CD4-positive, alpha-beta T cell treated with Interferon alpha-2 for 1 hour (primary cell): ENCODE data around the gene PDSS2.
"Not testable (repeated sequence)": the region's sequence is repeated elsewhere in the genome, so short reads cannot be mapped to it uniquely, and the experiment has no call there.

ENCODE experiments used
- DNase-seq, 2 donors: peaks; one replicate each; pipeline ENCODE4 v3.0.0-alpha.2; 2020 to 2022

PDSS2 gene

DNA sequence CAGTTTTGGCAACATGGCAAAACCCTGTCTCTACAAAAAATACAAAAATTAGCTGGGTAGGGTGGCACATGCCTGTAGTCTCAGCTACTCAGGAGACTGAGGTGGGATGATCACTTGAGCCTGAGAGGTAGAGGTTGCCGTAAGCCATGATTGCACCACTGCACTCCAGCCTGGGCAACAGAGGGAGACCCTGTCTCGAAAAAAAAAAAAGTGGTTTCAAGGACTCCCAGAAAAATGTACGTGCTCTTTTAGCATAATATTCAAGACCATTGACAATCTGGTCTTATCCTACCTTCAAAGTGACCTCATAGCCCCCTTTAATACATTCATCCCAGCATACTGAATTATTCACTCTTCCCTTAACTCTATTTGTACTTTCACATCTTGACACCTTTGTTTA lies 16.0 kb upstream of the PDSS2 start:
- DNase-seq: not testable (repeated sequence)

GRCh38 chr6:107473660-107474059 lies 14.3 kb upstream of the PDSS2 start:
- DNase-seq: no peak

GRCh38 chr6:107470364-107470763 lies 11.0 kb upstream of the PDSS2 start:
- no peak for DNase-seq

GRCh38 chr6:107466062-107466461 lies 6.7 kb upstream of the PDSS2 start:
- no peak for DNase-seq

DNA sequence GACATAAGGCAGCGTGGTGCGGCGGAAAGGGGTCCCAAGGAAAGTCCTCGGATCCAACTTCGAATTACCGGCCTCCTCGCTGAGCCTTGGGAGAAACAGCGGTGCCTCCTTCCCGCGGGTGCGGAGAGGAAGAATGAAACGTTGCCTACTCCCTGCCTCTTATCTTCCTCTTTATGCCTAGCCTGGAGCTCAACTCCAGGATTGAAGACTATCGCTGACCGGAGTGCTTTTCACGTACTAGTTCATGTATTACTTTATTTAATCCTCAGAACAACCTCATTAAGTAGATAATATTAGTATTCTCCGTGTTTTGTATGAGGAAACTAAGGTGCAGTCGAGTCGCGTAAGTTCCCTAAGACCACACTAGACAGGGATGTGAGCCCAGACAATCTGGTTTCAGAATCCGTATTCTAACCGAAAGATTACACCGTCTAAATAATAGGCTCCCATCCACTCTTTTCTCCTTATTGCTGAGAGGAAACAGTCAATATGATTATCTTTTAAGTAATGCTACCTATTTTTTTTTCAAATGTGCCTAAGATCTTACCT lies 793 bp upstream of the PDSS2 start:
- no peak for DNase-seq

GRCh38 chr6:107458672-107459282 lies 587 bp downstream of the PDSS2 start:
- DNase-seq: peak in 1 of 2 donors; percentile 16

DNA sequence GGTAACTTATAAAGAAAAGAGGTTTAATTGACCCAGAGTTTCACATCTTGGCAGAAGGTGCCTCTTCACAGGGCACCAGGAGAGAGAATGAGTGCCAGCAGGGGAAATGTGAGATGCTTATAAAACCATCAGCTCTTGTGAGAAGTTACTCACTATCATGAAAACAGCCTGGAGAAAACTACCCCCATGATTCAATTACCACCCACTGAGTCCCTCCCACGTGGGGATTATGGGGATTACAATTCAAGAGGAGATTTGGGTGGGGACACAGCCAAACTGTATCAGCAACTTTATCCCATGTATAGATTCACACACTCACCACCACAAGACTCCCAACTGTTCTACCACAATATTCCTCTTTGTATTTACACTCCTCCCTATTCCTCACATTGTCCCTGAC lies 10.6 kb downstream of the PDSS2 start:
- DNase-seq: no peak

GRCh38 chr6:107447663-107448216 lies 11.6 kb downstream of the PDSS2 start:
- DNase-seq: no peak

GRCh38 chr6:107444277-107444676 lies 15.1 kb downstream of the PDSS2 start:
- no peak for DNase-seq

- no peak for DNase-seq
These were observed 15.6 kb downstream of the PDSS2 start for GRCh38 chr6:107443608-107444267.

- no peak for DNase-seq
These were observed 16.3 kb downstream of the PDSS2 start for GRCh38 chr6:107442938-107443607.

GRCh38 chr6:107441682-107442081 lies 17.7 kb downstream of the PDSS2 start:
- no peak for DNase-seq

DNA sequence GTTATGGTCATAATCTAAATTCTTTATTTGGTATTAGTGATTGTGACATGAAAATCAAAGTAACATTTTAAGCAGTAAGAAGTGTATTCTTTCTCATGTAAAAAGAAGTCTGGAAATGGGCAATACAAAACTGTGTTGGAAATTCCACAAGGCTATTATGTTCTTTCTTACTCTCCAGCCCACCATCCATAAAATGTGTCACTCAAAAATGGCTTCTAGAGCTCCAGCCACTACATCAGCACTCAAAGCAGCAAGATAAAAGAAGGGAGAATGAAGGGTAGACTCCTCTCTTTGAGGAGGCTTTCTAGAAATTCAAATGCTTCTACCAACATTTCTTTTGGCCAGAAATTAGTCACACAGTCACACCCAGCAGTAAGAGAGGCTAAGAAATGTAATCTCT lies 18.4 kb downstream of the PDSS2 start:
- no peak for DNase-seq

DNA sequence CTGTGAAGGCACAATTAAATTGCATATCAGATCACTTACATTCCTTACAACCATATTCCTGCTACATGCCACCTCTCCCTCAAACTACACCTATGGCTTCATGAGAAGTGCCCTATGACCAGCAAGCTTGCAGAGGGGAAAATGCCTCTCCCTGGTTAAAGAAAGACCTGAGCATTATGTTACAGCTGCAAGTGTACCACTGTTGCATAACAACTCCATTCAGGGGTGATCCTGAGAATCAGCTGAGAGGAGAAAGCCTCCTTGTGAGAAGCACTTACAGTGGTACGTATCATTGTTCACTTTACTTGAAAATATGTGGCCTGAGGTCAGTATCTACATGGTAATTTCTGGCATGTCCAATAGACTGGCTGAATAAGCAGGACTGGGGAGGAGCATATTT lies 20.0 kb downstream of the PDSS2 start:
- no peak for DNase-seq

- no peak for DNase-seq
These were observed 21.7 kb downstream of the PDSS2 start for GRCh38 chr6:107437691-107438090.

- DNase-seq: no peak
These were observed 22.5 kb downstream of the PDSS2 start for GRCh38 chr6:107436881-107437280.

DNA sequence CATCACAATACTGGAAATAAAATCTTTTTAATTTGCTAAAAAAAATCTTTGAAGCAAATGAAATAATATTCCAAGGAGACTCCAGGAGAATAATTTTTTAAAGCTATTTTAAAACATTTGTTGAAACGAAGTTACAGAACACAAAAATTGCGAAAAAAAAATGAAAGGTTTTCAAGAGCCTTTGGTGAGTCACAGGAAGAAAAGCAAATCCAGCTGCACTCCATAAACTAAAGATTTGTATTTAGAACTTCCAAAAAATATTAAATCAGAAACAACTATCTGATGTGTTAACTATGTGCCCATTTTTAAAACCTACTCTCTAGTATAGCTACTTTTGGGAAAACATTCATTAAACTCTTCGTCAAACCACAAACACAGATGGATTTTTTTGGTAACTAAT lies 23.6 kb downstream of the PDSS2 start:
- no peak for DNase-seq

- no peak for DNase-seq
These were observed 24.6 kb downstream of the PDSS2 start for GRCh38 chr6:107434812-107435211.

DNA sequence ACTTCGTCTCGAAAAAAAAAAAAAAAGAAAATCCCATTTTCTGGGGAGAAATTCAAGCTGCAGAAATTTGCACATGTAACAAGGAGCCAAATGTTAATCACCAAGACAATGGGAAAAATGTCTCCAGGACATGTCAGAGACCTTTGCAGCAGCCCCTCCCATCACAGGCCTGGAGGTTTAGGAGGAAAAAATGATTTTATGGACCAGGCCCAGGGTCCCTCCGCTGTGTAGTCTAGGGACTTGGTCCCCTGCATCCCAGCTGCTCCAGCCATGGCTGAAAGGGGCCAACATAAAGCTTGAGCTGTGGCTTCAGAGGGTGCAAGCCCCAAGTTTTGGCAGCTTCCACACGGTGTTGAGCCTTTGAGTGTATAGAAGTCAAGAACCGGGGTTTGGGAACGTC lies 33.4 kb downstream of the PDSS2 start:
- DNase-seq: not testable (repeated sequence)

DNA sequence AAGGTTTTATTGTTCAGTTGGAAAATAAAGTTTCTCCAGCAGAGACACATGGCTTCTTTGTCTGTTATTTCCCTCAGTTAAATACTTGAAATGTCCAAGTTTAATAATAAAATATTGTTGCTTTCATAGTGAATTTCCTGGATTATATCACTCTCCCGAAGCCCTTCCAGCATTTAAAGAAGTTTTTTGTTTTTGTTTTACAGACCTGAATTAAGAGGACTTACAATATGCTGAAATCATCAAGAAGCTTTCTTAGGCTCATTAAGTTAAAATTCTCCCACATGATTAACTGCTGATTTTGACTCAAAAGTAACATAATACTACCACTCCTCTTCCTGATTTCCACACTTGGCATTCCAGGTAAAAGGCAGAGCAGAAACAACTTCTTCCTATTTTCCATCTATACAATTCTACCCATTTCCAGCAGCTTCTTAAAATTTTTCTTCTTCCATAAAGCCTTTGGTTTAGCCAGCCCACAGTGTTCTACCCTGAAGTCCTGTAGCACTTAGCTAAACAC lies 35.8 kb downstream of the PDSS2 start:
- no peak for DNase-seq

- DNase-seq: no peak
These were observed 37.6 kb downstream of the PDSS2 start for GRCh38 chr6:107421696-107422256.

GRCh38 chr6:107419733-107420132 lies 39.6 kb downstream of the PDSS2 start:
- no peak for DNase-seq

DNA sequence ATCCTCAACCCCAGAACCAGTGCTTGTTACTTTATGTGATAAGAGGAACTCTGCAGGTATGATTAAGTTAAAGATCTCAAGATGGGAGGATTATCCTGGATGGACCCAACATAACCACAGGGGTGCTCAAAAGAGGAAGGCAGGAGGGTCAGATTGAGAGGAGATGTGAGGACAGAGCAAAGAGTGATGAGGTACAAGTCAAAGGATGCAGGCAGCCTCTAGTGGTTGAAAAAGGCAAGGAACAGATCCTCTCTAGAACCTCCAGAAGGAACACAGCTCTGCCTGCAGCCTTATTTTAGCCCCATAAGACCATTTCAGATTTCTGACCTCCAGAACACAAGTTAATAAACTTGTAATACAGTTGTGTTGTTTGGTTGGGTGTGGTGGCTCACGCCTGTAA lies 41.2 kb downstream of the PDSS2 start:
- no peak for DNase-seq
